K562 (cell line): ENCODE data around the gene OR11L1. TPM values are rescaled to one million over a fixed set of nuclear protein-coding genes. Genes with fewer than 3 reads are reported as not detected.

ENCODE experiments used
- BCL6 ChIP-seq: fragments of 250-450 bp; sonication (Bioruptor Pico); IDR thresholded peaks from 2 replicates; pipeline ENCODE4 v1.4.0; 2020
- BRD9 ChIP-seq: fragments of 450-650 bp; IDR thresholded peaks from 2 replicates; pipeline ENCODE4 v1.6.1; 2018; ENCODE audit warnings: low read depth; ENCODE audit not compliant: partially characterized antibody
- CCAR2 ChIP-seq: fragments of 200-400 bp; formaldehyde crosslinking; IDR thresholded peaks from 2 replicates; pipeline ENCODE4 v1.6.1; 2017; ENCODE audit warnings: mild to moderate bottlenecking, low read depth, low read length
- CEBPG ChIP-seq, 3 experiments: fragments of 200-800 bp in 1 of 3; sonication (Bioruptor generic) in 1 of 3; sonication (generic) in 1 of 3; formaldehyde crosslinking in 1 of 3; IDR thresholded peaks in 2 of 3; conservative IDR thresholded peaks in 1 of 3; 2 replicates each; pipeline versions ENCODE4 v1.6.1 to v1.8.0; 2016 to 2022; ENCODE audit warnings: missing compliant biosample characterization in 2 of 3, missing genetic modification characterization in 2 of 3, mild to moderate bottlenecking in 1 of 3, missing genetic modification reagents in 1 of 3
- EHMT2 ChIP-seq: fragments of 450-650 bp; IDR thresholded peaks from 2 replicates; pipeline ENCODE4 v1.6.1; 2018; ENCODE audit warnings: antibody characterized with exemption
- GTF2E2 ChIP-seq: fragments of 200-800 bp; sonication (Bioruptor generic); IDR thresholded peaks from 2 replicates; pipeline ENCODE4 v1.6.1; 2016; ENCODE audit warnings: missing genetic modification characterization, missing compliant biosample characterization
- KHSRP ChIP-seq: fragments of 450-650 bp; IDR thresholded peaks from 2 replicates; pipeline ENCODE4 v1.6.1; 2017
- MTA1 ChIP-seq: fragments of 450-650 bp; IDR thresholded peaks from 2 replicates; pipeline ENCODE4 v1.6.1; 2017; ENCODE audit warnings: borderline replicate concordance
- PPARD ChIP-seq: fragments of 250-450 bp; sonication (Bioruptor Pico); IDR thresholded peaks from 2 replicates; pipeline ENCODE4 v1.8.0; 2022; ENCODE audit warnings: inconsistent platforms, mild to moderate bottlenecking, moderate library complexity
- SMAD1 ChIP-seq: fragments of 150-350 bp; IDR thresholded peaks from 2 replicates; pipeline ENCODE4 v1.6.1; 2014; ENCODE audit warnings: low read length, low read depth; ENCODE audit not compliant: partially characterized antibody
- SMAD4 ChIP-seq: fragments of 250-450 bp; sonication (Bioruptor Pico); conservative IDR thresholded peaks from 2 replicates; pipeline ENCODE4 v1.8.0; 2021; ENCODE audit warnings: inconsistent platforms, mild to moderate bottlenecking, moderate library complexity
- SREBF2 ChIP-seq: sonication (generic); formaldehyde crosslinking; IDR thresholded peaks from 2 replicates; pipeline ENCODE4 v1.4.0; 2020; ENCODE audit warnings: mild to moderate bottlenecking, missing genetic modification reagents
- ZC3H11A ChIP-seq: IDR thresholded peaks from 2 replicates; pipeline ENCODE4 v1.6.1; 2012; ENCODE audit warnings: low read depth, low read length, improper control_type of control experiment
- ZFP36 ChIP-seq: fragments of 150-350 bp; IDR thresholded peaks from 2 replicates; pipeline ENCODE4 v1.6.1; 2018; ENCODE audit warnings: low read length, low read depth; ENCODE audit not compliant: partially characterized antibody
- ZNF134 ChIP-seq: fragments of 250-450 bp; sonication (Bioruptor Pico); conservative IDR thresholded peaks from 2 replicates; pipeline ENCODE4 v1.4.0; 2020
- ZNF174 ChIP-seq: fragments of 250-450 bp; sonication (Bioruptor Pico); IDR thresholded peaks from 2 replicates; pipeline ENCODE4 v1.4.0; 2020; ENCODE audit warnings: mild to moderate bottlenecking
- ZNF274 ChIP-seq: IDR thresholded peaks from 2 replicates; pipeline ENCODE4 v1.6.1; 2011; ENCODE audit warnings: low read depth, mild to moderate bottlenecking, low read length, moderate library complexity, borderline replicate concordance
- ZNF586 ChIP-seq: fragments of 450-650 bp; formaldehyde crosslinking; conservative IDR thresholded peaks from 2 replicates; pipeline ENCODE4 v1.4.0; 2020; ENCODE audit warnings: mild to moderate bottlenecking, moderate library complexity
- ZNF785 ChIP-seq: fragments of 250-450 bp; sonication (Bioruptor Pico); IDR thresholded peaks from 2 replicates; pipeline ENCODE4 v1.4.0; 2020; ENCODE audit warnings: mild to moderate bottlenecking
- polyA plus RNA-seq, 8 experiments: library from polyadenylated mRNA; depleted of rRNA in 4 of 8; stranded (reverse) in 5 of 8; unstranded in 3 of 8; fragments of >200 nt; fragmentation: Nextera tagmentation in 2 of 8; fragmentation: Illumina TruSeq in 1 of 8; extraction: Ambion mirVana in 2 of 8; extraction: Trizol in 1 of 8; gene quantifications; 2 replicates each; pipeline versions ENCODE4 v1.2.1 to v1.2.3, GENCODE V29; 2011 to 2014; ENCODE audit warnings: inconsistent platforms in 1 of 8, missing spikeins in 1 of 8
- total RNA-seq, 7 experiments: library from RNA; depleted of rRNA in 6 of 7; stranded (reverse); fragments of >200 nt in 6 of 7; fragmentation: Illumina TruSeq in 2 of 7; extraction: Trizol in 2 of 7; gene quantifications; 2 replicates each; pipeline versions ENCODE4 v1.2.1 to v1.2.3, GENCODE V29; 2011 to 2021; ENCODE audit warnings: low replicate concordance in 1 of 7
- TF ChIP-seq, protein P1 (sequence below): fragments of 200-600 bp; sonication (generic); IDR thresholded peaks from one replicate; pipeline ENCODE4 v1.6.1; 2012; ENCODE audit warnings: mild to moderate bottlenecking, low read depth, low read length, inconsistent platforms

OR11L1 gene
- total and polyA plus RNA-seq, 9 of the 15 experiments (the other 6 are each of a cell fraction or from before 2014, with no cell fraction given): not detected

DNA sequence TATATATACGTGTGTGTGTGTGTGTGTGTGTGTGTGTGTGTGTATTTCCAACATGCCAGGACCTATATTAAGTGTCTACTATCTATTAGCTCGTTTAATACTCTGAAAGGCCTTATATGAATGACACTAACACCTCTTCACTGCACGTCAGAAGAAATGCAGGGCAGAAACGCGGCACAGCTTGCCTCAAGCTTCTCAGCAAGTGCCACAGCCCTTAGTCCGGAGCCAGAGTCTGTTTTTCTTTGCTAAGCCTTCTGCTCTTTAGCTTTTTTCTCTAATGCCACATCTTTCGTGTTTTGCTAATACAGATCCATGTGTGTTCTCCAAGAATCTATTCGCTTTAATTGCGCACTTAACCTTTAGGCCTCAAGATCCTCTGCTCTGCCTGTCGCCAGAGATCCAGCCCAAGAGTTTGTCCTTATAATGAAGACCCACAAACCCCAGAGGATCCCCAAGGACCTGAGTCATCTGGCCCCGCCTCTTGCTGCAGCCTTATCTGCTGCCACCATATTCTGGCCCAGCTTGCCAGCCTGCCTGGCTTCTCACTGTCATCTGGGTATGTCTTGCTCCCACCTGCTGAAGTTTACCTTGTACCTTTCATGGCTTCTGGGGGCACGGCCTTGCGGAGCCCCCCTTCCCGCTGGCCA lies 13.3 kb upstream of the OR11L1 start (continued):
- peak; percentile 11; the same call in 1 of the 2 replicates for TF ChIP-seq EHMT2
- TF ChIP-seq MTA1: no peak
- no peak for TF ChIP-seq CEBPG (CRISPR knock-in tag; IDR thresholded peaks at IDR 0.05)
- no peak for TF ChIP-seq CEBPG (tag; conservative IDR thresholded peaks at IDR 0.05 in 1 of 2, IDR thresholded peaks at IDR 0.05 in 1 of 2)
- no peak for TF ChIP-seq ZNF174
- TF ChIP-seq SREBF2 (CRISPR knock-in tag): no peak
- TF ChIP-seq ZNF134 (CRISPR knock-in tag): no peak
- no peak for TF ChIP-seq PPARD (CRISPR knock-in tag)
- TF ChIP-seq CCAR2: no peak
- TF ChIP-seq GTF2E2 (tag): no peak
- TF ChIP-seq, protein P1, sequence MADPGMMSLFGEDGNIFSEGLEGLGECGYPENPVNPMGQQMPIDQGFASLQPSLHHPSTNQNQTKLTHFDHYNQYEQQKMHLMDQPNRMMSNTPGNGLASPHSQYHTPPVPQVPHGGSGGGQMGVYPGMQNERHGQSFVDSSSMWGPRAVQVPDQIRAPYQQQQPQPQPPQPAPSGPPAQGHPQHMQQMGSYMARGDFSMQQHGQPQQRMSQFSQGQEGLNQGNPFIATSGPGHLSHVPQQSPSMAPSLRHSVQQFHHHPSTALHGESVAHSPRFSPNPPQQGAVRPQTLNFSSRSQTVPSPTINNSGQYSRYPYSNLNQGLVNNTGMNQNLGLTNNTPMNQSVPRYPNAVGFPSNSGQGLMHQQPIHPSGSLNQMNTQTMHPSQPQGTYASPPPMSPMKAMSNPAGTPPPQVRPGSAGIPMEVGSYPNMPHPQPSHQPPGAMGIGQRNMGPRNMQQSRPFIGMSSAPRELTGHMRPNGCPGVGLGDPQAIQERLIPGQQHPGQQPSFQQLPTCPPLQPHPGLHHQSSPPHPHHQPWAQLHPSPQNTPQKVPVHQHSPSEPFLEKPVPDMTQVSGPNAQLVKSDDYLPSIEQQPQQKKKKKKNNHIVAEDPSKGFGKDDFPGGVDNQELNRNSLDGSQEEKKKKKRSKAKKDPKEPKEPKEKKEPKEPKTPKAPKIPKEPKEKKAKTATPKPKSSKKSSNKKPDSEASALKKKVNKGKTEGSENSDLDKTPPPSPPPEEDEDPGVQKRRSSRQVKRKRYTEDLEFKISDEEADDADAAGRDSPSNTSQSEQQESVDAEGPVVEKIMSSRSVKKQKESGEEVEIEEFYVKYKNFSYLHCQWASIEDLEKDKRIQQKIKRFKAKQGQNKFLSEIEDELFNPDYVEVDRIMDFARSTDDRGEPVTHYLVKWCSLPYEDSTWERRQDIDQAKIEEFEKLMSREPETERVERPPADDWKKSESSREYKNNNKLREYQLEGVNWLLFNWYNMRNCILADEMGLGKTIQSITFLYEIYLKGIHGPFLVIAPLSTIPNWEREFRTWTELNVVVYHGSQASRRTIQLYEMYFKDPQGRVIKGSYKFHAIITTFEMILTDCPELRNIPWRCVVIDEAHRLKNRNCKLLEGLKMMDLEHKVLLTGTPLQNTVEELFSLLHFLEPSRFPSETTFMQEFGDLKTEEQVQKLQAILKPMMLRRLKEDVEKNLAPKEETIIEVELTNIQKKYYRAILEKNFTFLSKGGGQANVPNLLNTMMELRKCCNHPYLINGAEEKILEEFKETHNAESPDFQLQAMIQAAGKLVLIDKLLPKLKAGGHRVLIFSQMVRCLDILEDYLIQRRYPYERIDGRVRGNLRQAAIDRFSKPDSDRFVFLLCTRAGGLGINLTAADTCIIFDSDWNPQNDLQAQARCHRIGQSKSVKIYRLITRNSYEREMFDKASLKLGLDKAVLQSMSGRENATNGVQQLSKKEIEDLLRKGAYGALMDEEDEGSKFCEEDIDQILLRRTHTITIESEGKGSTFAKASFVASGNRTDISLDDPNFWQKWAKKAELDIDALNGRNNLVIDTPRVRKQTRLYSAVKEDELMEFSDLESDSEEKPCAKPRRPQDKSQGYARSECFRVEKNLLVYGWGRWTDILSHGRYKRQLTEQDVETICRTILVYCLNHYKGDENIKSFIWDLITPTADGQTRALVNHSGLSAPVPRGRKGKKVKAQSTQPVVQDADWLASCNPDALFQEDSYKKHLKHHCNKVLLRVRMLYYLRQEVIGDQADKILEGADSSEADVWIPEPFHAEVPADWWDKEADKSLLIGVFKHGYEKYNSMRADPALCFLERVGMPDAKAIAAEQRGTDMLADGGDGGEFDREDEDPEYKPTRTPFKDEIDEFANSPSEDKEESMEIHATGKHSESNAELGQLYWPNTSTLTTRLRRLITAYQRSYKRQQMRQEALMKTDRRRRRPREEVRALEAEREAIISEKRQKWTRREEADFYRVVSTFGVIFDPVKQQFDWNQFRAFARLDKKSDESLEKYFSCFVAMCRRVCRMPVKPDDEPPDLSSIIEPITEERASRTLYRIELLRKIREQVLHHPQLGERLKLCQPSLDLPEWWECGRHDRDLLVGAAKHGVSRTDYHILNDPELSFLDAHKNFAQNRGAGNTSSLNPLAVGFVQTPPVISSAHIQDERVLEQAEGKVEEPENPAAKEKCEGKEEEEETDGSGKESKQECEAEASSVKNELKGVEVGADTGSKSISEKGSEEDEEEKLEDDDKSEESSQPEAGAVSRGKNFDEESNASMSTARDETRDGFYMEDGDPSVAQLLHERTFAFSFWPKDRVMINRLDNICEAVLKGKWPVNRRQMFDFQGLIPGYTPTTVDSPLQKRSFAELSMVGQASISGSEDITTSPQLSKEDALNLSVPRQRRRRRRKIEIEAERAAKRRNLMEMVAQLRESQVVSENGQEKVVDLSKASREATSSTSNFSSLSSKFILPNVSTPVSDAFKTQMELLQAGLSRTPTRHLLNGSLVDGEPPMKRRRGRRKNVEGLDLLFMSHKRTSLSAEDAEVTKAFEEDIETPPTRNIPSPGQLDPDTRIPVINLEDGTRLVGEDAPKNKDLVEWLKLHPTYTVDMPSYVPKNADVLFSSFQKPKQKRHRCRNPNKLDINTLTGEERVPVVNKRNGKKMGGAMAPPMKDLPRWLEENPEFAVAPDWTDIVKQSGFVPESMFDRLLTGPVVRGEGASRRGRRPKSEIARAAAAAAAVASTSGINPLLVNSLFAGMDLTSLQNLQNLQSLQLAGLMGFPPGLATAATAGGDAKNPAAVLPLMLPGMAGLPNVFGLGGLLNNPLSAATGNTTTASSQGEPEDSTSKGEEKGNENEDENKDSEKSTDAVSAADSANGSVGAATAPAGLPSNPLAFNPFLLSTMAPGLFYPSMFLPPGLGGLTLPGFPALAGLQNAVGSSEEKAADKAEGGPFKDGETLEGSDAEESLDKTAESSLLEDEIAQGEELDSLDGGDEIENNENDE: no peak
- TF ChIP-seq ZC3H11A: no peak
- TF ChIP-seq ZNF274: no peak
- TF ChIP-seq ZNF586 (CRISPR knock-in tag): no peak
- no peak for TF ChIP-seq KHSRP
- TF ChIP-seq SMAD1: no peak
- TF ChIP-seq SMAD4 (CRISPR knock-in tag): peak; percentile 51
- no peak for TF ChIP-seq BCL6 (CRISPR knock-in tag)
- no peak for TF ChIP-seq ZNF785 (CRISPR knock-in tag)
- peak; percentile 25 for TF ChIP-seq BRD9
- TF ChIP-seq ZFP36: no peak
